Jurkat, Clone E6-1 (cell line): ENCODE measurements around the gene S100P.

Source experiments
- DNase-seq: peaks from one replicate; pipeline ENCODE4 v3.0.0-alpha.2; 2011; ENCODE audit warnings: low read depth, low spot score
- H3K4me3 ChIP-seq: 2 replicates; pipeline ENCODE4 v1.5.1; 2011; ENCODE audit warnings: mild to moderate bottlenecking, low read length, control low read depth, moderate library complexity

Gene S100P

DNA sequence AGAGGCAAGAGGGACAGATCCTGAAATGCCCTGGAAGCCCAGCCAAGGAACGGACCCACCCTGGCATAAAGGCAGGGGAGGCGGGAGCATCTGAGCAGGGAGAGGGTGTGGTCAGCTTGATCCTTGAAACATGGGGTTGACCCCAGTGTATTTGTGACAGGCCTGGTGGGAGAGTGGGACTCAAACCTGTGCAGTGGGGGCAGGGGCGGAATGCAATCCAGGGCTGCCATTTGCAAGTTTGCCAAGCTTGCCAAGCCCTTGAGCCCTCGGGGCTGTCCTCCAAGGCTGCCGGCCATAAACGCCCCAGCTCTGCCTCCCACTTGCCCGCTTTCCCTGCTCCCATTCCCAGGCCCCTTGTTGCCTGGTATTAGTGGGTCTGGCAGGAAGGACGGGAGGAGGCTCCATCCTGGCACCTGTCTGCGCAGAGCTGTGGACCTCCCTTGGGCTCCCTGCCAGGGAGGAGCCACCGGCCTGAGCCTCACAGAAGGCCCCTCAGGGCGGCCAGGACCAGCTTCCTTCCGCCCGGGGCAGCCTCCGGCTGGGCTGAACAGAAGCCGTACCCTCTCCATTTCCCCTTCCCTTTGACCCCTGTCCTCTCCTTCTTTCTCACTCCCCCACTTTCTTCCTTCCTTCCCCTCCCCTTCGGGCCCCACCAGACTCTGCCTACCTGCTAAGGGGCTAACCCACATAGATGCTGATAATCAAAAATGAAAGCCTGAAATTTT lies 661 bp downstream of the S100P start:
- DNase-seq = peak; percentile 55
- no peak overlapping the region for H3K4me3 ChIP-seq

DNA sequence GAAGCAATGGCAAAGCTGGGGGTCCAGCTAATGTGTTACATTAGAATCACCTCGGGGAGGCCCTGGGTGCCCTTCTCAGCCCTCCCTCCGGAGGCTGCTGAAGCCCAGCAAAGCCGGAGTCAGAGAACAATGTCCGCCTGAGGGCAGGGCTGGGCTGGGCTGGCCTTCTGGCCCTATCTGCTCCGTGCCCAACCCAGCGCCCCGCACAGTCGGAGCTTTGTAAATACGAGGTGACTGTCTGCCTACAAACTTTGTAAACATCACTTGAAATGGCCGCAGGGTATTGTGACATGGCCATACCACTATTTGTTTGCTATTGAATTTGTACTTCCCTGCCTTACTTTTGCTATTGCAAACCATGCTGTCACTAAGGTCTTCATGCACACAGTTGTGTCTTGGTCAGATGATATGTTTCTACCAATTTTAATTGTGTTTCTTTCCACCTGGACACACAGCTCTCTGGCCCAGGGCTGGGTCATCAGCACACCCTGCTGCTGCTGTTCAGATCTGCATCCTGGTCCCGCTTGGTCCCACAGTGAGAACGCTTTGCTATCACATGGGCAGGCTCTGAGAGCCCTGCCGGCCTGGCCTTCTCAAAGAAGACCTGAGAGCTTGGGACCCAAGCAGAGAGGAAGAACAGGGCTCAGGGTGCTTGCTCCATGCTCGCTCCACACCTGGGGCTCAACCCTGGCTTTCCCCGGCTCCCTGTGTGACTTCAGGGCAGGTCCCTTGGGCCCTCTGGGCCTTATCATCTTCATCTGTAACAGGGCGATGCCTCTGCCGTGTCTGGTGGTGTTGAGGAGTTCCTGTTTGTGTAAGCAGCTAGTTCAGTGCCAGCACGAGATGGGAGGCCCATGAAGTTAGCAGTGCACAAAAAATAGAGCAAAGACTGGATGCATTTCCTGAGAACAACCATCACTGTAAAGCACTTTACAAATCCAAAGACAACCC lies 2.3 kb downstream of the S100P start:
- DNase-seq = peak; percentile 54

DNA sequence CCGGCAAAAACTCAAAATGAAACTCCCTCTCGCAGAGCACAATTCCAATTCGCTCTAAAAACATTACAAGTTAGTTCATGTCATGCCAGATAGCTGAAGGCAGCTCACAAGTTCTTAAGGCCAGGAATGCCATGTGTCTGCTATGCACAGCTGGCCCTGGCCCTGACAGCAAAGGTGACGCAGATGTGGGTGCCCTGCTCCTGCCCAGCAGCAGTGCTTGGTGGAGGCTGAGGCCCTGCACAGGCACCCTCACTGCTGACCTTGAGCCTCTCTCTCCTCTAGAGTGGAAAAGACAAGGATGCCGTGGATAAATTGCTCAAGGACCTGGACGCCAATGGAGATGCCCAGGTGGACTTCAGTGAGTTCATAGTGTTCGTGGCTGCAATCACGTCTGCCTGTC lies 2.9 kb downstream of the S100P start:
- no peak for DNase-seq
- H3K4me3 ChIP-seq = no peak overlapping the region

More for the DNA sequence above, 2.3 kb downstream of the S100P start:
- no peak overlapping the region for H3K4me3 ChIP-seq

DNA sequence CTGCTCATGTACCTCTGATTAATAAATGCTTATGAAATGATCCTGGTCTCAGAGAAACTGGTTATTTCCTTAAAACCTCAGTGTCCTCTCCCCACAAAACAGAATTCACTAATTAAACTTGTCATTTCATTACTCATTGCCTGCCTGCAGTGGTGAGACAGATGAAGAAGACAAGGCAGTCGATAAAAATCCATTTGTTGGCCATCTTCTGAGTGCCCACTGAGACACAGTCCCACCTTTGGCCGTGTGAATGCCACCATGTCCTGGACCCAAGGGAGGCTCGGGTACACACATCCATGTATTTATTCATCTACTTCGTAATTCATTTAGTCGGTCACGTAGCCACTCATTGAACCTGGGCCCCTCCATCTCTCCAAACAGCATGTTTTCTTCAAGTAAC lies 3.5 kb downstream of the S100P start:
- H3K4me3 ChIP-seq = no peak overlapping the region
- no peak for DNase-seq

DNA sequence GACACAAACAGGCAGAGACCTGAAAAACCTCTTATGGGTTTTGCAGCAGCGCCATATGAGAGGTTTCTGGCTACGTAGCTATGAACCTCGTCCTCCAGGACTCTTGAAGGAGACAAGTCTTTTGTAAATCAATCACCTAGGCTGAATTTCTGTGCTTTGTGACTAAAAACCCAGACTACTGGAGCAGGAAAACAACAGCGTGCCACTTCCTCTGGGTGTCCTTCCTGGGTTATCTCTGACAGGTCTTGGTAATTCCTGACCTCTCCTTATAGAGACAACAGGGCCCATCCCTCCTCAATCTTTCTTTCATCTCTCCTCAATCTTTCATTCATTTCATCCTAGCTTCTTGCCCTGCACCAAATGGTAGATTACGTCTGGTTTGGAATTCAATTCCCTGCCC lies 5.7 kb downstream of the S100P start:
- no peak overlapping the region for H3K4me3 ChIP-seq
- no peak for DNase-seq

DNA sequence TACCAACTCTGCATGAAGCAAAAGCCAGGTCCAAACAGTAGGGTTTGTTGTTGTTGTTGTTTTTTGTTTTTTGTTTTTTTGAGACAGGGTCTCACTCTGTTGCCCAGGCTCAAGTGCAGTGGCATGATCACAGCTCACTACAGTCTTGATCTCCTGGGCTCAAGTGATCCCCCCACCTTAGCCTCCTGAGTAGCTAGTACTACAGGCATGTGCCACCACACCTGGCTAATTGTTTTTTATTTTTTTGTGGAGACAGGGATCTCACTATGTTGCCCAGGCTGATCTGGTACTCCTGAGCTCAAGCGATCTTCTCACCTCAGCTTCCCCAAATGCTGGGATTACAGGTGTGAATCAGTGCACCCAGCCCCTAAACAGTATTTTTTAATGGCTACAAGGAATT lies 6.2 kb downstream of the S100P start:
- no peak for DNase-seq
- H3K4me3 ChIP-seq = no peak overlapping the region

DNA sequence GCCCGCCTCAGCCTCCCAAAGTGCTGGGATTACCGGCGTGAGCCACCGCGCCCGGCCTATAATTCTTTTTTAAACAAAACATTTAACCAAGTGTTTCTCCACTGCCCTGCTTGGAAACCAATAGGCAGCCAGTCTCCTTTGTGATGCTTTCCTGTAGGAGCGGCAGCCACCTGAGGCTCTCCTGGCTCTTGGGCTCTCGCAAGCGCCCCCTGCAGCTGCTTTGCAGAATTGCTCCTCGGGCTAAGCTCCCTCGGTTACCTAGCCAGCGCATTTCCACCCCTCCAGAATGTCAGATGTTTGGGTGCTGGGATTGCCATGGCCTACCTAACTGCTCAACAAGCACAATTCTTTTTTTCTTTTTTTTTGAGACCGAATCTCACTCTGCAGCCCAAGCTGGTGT lies 7.7 kb downstream of the S100P start:
- peak; percentile 34 for DNase-seq
- no peak overlapping the region for H3K4me3 ChIP-seq

DNA sequence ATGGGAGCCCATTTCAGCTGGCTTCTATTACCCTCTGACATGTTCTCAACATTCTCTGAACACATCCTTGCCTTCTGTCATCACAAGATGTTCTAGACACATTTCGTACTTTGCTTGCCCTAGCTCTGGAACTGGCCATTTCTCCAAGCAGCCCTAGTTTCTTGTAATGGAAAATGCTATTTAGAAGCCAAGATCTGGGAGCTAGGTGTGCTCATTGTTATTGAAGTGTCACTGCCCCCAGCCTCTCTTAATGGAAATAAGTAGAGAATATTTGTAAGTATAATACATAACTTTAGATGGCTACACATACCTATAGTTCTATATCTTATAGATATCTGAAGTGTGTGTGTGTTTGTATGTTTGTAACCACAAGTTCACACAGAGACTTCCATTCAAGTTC lies 9.1 kb downstream of the S100P start:
- no peak overlapping the region for H3K4me3 ChIP-seq
- DNase-seq = no peak

DNA sequence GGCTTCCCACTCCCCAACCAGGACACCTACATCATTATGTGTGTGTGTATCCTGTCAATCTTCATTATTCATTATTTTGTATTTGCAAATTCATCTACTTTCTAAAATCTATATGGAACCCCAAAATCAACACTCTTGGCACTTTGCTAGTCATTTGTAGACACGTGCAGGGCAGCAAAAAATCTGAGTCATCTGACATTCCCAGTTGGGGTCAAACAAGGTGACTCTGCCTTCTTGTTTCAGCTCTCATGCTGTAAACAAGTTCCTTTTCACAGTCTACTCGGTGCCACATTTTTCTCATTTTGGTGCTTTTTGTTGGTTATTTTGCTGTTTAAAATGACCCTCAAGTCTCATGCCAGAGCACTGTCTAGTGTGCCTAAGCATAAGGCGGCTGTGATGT lies 10.1 kb downstream of the S100P start:
- H3K4me3 ChIP-seq = no peak overlapping the region
- no peak for DNase-seq

DNA sequence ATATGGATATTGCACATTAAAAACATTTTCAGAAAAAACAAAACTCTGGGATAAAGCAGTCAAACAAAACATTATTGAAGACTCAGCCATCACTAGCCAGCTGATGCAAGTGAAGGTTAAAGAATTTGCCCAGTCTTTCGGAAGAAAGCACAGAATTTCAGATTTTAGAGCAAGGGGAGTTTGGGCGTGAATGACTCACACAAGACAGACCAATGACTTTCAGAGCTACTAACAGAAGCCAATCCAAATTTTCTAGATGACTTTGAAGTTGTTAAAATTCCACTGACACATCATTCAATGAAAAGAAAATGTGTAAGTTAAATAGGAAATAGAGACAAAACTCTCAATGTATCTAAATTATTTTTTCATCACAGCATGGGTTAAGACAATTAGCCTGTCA lies 12.0 kb downstream of the S100P start:
- DNase-seq = no peak
- no peak overlapping the region for H3K4me3 ChIP-seq

DNA sequence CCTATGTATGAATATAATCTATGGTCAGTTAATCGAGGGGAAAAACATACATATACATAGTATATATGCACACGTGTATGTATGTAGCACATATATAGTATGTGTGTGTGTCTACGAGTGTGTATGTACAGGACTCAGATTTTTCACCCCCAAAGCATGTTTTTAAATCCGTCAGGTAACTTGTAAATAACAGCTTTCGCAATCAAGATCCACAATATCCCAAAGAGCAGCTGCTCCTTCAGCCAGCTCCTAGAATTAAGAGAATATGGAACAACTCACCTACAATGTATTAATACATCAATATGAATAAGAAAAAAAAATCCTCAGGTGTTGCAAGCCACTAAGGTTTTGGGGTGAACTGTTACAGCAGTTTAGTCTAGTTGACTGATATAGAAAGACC lies 12.5 kb downstream of the S100P start:
- no peak for DNase-seq
- H3K4me3 ChIP-seq = no peak overlapping the region

DNA sequence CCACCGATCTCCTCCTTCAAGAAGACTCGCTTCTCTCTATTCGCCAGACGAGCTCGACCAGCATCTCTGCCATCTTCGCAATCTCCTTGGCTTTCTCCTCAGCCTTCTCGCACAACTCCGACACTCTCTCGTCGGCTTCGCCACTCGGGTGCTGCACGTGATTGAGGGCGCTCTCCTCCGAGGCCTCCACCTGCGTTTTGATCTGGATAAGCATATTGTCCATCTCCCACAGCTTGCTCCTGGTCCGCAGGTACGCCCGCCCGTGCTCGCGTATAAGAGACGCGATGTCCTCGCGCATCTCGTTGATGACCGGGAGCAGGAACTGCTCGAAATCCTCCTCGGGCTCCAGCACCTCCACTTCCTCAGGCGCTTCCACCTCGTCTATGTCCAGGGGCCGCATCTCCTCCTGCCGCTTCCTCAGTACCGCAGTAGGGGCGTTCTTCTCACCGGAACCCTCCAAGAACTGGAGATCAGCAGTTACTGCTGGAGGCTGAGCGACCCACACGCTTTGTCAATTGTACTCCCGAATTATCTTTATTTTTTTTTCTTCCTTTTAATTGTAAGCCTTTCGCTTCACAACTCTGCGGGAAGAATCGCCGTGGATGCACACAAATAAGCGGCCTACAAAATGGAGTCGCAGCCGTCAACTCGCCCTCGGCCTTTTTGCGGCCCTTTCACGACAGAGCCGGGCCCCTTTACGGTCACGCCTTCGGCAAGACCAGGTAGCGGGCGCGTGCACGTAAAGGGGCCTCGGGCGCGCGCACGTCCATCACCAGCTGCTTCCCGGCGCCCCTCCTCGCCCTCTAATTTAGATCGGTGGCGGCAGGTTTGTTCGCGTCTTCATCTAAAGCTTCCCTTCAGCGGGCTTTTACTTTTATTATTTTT lies 15.8 kb downstream of the S100P start, which contains the start of gene MRFAP1L1:
MRFAP1L1 (minus strand) TSS at position 636 of the 885 bp plus-strand sequence; CDS start at position 400, 236 bp downstream.
- H3K4me3 ChIP-seq = peak within 1 kb of the TSS; percentile 93
- peak; percentile 97 for DNase-seq

DNA sequence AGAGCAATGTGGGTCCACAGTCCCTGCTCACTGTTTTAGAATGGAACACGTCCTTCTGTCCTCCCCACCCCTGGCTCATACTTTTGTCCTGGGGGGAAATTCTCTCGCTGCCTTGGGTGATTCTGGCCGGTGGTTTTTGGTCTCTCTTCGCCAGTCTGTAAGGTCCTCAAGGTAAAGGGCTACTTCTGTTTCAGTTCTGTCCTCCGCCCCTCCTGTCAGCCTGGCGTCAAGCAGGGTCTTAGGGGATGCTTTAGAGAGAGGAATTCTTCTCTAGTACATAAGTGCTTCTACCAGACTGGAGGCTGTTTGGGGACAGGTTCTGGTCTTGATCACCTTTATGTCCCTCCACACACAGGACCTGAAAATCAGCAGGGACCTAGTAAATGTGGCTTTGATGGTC lies 16.6 kb downstream of the S100P start:
- H3K4me3 ChIP-seq = peak overlapping the region; percentile 93
- no peak for DNase-seq

DNA sequence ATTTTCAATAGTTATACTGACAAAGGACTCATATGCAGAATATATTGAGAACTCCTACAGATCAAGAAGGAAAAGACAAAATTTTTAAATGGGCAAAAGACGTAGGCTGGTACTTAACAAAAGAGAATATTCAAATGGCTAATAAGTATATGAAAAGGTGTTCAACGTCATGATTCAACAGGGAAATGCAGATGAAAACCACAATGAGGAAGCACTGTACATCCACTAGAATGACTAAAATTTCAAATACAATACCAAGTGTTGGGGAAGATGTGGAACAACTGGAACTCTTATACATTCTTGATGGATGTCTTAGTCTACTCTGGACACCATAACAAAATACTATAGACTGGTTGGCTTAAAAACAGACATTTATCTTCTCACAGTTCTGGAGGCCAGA lies 17.3 kb downstream of the S100P start:
- no peak for DNase-seq
- no peak overlapping the region for H3K4me3 ChIP-seq

DNA sequence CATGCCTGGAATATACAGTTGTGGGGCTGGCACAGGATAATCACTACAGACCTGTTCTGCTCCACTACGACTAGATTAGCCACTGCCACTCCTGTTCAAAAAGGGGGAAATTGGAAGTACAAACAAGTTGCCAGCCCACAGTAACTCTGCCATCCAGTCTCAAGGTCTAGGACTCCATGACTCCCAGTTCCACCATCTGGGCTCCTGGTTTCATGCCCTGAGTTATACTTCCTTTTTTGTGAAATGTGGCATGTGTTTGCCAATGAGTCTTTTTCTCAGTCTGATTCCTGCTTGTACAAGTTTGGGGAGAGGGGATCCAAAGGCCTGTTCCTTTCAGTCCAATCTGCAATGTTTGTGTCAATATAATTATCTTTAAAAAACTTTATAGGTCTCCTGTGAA lies 21.3 kb downstream of the S100P start:
- no peak overlapping the region for H3K4me3 ChIP-seq
- DNase-seq = no peak

DNA sequence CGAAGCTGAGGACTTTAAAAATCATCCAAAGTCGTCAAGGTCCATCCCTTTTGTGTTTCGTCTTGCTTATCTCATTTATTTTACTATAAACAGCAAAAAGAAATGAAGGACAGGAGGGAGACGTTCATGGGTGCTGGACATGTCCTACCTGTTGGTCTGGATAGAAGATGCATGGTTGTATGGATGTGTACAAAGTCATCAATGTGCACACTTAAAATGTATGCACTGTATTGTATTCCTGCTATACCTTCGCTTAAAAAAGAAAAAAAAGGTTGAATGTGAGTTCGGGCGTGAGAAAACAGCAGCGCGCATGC lies 22.0 kb downstream of the S100P start:
- no peak for DNase-seq

DNA sequence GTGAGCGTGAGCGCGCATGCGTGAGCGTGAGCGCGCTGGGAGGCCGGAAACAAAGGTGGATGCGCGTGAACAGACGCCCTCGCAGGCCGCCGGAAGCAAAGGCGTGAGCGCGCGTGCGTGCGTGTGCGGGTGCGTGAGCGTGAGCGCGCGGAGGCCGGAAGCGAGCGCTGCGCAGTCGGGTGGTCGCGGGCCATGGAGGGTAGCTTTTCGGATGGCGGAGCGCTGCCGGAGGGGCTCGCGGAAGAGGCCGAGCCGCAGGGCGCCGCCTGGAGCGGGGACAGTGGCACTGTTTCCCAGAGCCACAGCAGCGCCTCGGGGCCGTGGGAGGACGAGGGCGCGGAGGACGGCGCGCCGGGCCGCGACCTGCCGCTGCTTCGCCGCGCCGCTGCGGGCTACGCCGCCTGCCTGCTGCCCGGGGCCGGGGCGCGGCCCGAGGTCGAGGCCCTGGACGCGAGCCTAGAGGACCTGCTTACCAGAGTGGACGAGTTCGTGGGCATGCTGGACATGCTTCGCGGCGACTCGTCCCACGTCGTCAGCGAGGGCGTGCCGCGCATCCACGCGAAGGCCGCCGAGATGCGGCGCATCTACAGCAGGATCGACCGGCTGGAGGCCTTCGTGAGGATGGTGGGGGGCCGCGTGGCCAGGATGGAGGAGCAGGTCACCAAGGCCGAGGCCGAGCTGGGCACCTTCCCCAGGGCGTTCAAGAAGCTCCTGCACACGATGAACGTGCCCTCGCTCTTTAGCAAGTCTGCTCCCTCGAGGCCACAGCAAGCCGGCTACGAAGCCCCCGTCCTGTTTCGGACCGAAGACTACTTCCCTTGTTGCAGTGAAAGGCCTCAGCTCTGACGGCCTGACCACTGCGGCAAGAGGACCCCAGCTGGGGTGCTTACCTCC lies 22.6 kb downstream of the S100P start, which contains the start of gene BLOC1S4:
BLOC1S4 (plus strand) TSS at position 157 of the 894 bp plus-strand sequence; CDS start at position 193, 36 bp downstream.
- DNase-seq = peak; percentile 94

More for the DNA sequence above, 22.0 kb downstream of the S100P start:
- peak overlapping the region; percentile 51 for H3K4me3 ChIP-seq

DNA sequence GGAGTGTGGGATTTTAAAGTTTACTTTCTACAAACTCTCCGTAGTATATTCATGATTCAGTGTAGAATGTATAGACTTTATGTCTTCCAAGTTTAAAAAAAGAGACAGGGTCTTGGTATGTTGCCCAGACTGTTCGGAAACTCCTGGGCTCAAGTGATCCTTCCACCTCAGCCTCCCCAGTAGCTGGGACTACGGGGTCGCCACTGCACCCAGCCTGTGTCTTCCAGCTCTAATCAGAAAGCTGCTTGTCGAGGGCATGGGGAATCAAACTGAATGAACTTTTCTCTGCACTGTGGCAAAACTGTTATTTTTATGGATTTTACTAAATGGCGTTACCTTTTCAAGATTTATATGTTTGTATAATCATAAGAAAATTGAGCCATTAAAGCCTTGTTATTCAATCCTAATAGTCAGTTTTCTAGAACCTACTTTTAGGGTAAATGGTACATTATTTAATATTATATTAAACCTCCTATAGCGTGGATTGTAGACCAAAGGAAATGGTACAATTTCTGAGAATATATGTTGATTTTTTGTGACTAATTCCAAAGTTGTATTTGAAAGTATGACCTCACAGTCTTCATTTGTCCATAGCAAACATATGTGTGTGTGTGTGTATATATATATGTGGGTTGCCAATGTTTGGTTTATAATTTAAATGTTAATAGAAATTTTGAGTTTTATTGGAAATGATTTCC lies 23.4 kb downstream of the S100P start:
- peak overlapping the region; percentile 77 for H3K4me3 ChIP-seq
- DNase-seq = no peak

More for the DNA sequence above, 22.6 kb downstream of the S100P start, which contains the start of gene BLOC1S4:
- peak within 1 kb of the TSS; percentile 77 for H3K4me3 ChIP-seq
